ENCODE results near the gene MARCHF10. TPM values are rescaled to one million over a fixed set of nuclear protein-coding genes. Genes with fewer than 3 reads are reported as not detected.

Gene MARCHF10
- total RNA-seq, 2 donors from 2014 or later: 0.13 TPM; not detected in 1

Other genes starting within 250 kb of the MARCHF10 start
- 10 to 100 TPM; 21.0 to 22.2 TPM for gene MRC2, start 180.6 kb downstream of the MARCHF10 start, total RNA-seq
- 10 to 100 TPM; 23.4 to 63.9 TPM for gene TANC2, start 157.9 kb upstream of the MARCHF10 start, total RNA-seq

Measured in activated T-helper 17 cell treated with anti-CD3 and anti-CD28 coated beads, Interleukin-2, amount 50 U/mL, for 72 hours (primary cell).